MM.1S (cell line): ENCODE results near the gene PMFBP1.

ENCODE experiments used
- CTCF ChIP-seq: fragments of 300-600 bp; sonication (generic); IDR thresholded peaks from 2 replicates; pipeline ENCODE4 v1.5.1; 2016; ENCODE audit warnings: antibody characterized with exemption, low read length, mixed read lengths
- EZH2 ChIP-seq: fragments of 300-600 bp; sonication (generic); optimal IDR thresholded peaks from 2 replicates; pipeline ENCODE3; 2017; ENCODE audit warnings: low read depth, mild to moderate bottlenecking, antibody characterized with exemption, low read length, mixed read lengths
- EZH2phosphoT487 ChIP-seq: fragments of 300-600 bp; sonication (generic); IDR thresholded peaks from 2 replicates; pipeline ENCODE4 v1.6.1; 2018; ENCODE audit warnings: antibody characterized with exemption, low read length

GRCh38 chr16:72138064-72138572, 33.8 kb downstream of the PMFBP1 start:
- no peak for TF ChIP-seq CTCF
- TF ChIP-seq EZH2phosphoT487: no peak
- no peak for TF ChIP-seq EZH2
